GM18861 (cell line): ENCODE data around the gene RCSD1.

Source experiments
- ATAC-seq: cut with Tn5 transposase; IDR thresholded peaks from one replicate; pipeline ENCODE4 v1.9.1; 2021; ENCODE audit not compliant: unreplicated experiment

Gene RCSD1

DNA sequence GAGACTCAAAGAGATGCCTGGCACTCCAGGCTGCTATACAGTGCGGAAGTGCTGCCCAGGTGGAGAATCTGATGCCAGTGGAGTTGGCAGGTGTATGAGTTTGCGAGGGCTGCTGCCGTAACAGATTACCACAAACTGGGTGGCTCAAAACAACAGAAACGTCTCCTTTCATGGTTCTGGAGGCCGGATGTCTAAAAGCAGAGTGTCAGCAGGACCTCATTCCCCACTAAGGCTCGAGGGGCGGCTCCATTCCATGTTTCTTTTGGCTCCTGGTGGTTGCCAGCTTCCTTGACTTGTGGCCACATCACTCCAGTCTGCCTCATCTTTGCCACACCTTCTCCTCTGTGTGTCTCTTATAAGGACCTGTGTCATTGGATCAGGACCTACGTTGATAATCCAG, 10.0 kb downstream of the RCSD1 start:
- ATAC-seq: no peak

DNA sequence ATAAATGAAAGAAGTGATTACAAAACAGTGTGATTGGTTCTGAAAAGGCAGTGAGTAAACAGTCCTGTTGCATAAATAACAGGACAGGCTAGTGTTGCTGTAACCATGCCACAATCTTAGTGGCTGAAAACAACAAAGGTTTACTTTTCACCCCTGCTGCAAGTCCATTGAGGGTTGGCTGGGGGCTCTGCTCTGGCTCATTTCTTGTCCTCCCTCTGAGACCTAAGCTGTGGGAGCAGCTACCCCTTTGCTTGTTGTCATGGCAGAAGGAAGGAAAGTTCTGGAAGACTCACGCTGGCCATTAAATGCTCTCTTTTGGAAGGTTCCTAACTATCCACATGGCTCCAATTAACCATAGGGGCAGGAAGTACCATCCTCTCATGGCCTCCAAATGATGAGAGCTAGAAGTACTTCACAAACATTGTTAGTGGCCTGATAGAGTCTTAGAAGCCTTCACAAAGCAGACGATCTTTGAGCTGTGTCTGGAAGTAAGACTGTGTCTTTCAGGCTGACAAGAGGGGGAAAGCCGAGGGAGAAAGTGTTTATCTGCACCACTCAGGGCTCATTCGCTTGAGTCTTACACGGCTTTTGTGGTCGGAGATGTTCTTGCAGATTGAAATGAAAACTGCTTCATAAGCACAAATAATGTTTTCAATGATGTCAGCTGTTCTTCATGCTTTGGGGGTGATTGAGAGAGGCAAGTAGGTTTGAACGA, 11.9 kb downstream of the RCSD1 start:
- no peak for ATAC-seq

DNA sequence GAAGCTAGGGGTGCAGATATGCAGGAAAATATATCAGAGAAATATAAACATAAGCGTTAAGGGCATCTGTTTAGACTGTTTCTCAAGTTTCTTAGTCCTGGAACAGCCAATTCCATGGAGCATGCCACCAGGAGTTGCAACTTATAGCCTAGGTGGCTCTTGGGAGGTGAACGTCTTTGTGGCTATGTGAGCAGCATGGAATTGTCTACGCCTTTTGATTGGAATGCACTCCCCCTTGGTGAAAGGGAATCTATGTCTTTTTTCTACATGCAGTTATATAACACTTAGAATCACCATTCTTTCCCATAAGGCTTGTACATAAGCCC, 12.4 kb downstream of the RCSD1 start:
- ATAC-seq: no peak

DNA sequence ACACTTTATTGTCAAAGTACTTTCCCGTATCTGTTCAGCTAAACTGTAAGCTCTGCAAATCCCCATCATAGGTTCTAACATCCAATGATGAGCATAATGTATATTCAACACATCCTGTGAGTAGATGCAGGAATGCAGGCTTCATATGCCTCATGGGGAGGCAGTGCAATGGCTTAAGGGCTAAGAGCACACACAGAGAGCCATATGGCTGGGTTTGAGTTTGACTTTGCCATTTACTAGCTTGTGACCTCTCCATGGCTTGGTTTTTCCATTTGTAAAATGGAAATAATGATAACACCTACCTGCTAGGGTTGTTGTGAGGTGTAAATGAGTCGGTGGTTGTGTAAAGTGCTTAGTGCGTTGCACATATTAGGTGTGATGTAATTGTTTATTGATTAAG, 13.4 kb downstream of the RCSD1 start:
- no peak for ATAC-seq

DNA sequence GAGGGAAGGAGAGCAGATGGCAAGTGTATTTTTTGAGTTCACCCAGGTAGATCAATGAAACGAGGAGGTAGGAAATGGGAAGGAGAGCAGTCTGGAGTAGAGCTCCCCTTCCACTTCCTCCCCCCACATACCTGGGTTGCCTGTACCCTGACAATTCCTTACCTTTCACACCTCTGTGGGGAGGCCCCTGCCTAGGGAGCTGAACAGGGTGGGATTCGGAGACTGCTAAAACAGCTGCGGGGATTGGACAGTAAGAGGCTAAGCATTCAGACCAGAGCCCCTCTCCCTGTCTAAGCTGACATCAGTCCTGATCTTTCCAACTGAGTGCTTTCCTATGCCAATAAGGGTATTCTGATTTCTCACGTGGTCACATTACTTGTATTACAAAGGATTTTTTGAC, 14.5 kb downstream of the RCSD1 start:
- no peak for ATAC-seq

DNA sequence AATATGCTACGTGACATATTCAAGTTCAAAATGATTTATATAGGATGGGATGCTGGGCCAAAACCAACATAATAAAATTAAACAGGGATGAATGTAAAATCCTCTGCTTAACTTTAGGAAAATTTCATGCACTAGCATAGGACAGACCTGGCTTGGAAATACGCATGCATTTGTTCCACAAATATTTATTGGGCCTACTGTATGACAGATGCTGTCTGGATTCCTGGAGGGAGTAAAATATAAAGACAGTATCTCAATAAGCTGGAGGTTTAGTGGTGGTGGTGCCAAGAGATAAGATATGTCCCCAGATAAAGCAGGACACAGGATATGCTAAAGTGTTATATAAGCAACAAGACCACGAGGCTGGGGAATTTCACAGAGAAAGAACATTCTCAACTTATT, 15.1 kb downstream of the RCSD1 start:
- no peak for ATAC-seq

DNA sequence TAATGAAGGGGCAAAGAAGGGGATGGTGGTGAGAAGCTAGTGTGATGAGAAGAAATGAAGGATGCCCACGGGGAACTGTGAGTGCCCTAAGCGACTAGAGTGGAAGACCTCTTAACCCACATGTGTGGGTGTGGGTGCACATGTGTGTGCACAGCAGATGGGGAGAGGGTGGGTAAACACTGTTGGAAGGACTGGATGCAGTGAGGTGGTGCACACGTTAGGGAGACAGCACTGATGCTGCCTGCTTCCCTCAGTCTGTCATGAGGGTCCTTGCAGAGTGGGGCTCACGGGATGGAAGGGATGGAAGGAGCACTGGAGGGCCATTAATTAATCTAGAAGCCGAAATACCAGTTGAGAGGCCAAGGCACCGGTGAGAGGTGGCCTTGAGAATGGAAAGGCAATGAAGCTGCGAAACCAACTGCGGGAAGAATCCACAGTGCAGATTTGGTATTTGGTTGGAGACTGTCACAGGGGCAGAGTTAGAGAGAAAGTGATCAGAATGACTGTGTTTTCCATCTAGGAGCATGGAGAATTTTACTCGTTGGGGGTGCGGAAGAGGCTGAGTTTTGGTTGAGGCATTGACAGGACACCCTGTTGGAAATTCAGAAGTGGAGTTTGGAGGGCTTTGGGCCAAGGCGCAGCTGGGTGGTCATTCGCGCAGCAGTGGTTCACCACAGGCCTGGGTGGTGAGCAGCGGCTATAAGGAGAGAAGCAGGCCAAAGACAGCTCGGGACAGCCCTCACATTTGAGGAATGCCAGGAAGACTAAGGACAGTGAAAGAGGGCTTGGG, 15.8 kb downstream of the RCSD1 start:
- no peak for ATAC-seq

DNA sequence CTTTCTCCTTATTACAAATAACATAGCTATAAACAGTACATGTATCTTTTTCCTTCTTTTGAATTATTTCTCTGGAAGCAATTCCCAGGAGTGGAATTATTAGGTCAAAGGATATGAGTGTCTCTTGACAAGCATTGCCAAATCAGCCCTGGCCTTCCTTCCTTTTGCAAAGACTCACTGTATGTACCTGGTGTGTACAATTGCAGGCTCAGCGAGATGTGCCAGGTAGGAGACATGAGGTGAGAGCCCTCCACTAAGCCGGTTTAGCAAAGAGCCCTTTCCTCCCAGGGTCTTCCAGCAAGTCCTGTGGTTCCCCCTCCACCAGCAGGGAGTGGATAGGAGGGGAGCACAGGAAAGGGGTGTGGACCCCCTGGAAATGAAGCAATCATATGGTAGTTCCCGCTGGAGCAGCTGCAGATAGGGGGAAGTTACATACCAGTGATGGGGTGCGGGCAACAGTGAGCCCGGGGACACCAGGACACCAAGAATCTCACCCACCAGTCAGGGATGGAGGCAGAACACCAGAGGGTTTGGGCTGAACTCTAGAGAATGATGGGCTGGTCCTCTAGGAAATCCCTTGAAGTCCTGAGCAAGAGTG, 18.3 kb downstream of the RCSD1 start:
- no peak for ATAC-seq

DNA sequence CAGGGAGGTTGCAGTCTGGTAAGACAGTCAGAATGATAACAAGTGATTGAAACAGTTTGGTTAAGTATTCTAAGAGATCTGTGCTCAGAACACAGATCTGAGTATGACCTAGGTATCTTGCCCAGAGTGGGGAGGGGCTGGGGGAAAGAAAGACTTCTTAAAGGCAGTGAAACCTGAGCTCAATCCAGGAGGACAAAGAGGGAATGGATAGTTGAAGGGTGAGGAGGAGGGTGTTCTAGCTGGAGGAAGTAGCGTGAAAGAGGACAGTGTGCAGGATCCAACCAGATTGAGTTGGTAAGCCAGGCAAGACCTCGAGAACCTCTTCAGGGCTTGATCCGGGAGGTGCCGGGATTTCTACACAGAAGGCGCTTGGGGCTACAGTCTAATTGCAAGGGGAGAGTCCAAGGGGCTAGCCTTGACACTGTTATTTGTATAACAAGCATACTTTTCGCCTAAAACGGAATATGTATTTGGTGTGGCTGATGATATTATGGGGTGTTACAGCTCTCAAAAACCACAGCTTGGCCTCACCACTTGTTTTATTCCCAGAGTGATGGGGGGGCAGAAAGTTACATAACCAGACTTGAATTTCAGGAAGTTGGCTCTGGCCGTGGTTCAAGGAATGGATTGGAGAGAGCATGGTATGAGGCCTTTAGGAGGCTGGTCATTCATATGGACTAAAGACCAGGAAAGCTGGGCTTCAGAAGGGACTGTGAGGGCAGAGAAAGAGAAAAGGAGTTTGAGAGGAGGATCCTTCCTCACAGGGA, 19.1 kb downstream of the RCSD1 start:
- ATAC-seq: no peak

DNA sequence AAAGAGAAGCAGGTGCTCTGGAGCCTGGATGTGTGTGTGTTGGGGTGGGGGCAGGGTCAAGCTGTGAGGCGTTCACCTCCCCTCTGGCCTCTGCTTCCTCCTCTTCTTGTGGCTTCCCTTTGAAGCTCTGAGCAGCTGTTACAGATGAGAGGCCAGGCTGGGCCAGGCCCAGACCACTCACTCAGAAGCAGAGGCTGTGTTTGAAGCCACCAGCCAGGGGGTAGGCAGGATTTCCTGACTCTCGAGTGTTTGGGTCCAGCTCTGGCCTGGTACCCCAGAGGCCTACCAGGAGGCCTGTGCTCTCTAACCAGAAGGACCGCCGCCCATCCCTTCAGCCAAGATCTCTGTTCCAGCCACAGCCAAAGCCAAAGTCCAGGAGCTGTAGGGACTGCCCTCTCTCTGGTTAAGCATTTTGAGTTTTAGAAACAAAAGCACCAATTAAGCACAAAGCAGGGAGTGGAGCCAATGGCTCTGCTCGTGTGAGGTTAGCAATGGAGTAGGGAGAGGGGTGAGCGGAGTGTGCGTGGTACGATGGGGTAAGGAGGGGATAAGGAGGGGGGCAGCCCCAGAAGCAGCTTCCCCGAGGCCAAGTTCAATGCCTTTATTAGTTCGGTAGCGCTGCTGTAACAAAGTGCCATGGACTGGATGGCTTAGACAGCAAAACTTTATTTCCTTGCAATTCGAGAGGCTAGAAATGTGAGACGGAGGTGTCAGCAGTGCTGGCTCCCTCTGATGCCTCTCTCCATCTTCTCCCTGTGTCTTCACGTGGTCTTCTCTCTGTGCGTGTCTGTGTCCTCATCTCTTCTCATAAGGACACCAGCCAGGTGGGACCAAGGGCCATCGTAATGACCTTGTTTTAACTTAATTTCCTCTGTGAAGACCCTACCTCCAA, 20.5 kb downstream of the RCSD1 start:
- peak; percentile 53 for ATAC-seq

DNA sequence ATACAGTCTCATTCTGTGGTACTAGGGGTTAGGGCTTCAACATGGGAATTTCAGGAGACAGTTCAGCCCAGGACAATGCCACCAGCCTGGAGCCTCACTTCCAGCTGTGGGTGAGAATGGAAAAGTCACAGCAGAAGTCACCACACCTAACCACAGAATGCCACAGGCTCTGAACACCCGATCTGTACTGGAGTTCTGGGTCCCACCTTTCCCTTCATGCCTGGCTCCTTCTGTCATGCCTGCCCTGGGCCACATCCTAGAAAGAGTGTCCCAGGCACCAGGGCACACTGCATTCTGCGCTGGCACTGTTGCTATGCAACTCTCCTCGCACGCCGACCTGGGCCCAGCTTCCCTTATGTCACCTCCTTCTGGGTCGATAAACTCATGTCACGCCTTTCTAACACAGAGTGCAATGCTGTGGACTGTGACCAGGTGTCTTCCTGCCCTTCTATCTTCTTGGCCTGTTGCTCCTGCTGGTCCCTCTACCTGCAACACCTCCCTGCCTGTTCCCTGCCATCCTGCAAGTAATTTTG, 21.2 kb downstream of the RCSD1 start:
- ATAC-seq: peak; percentile 41

DNA sequence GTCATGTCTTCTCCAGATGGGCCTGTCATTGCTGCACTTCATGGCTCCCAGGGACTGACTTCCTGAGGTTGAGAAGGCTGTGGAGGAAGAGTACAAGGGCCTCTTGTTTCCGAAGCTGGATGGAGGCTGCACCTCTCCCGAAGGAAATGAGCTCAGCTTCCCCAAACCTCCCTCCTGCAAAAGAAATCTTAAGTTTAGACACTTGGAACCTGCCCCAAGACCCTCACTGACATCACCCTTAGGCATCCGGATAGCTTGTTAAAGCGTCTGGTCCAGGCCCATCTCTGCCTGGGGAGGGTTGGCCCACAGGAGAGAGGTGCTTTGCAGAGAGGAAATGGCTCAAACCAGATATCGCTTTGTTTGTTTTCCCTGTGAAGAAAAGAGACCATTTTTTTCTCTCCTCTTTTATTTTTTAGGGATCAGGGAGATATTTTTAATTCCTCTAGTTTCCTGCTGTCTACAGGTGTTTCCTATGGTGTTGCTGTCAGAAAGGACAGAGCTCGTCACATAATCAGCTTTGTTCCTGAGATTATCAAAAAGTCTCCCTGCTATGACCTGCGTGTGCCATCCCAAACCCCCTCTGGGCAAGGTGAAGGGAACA, 25.0 kb downstream of the RCSD1 start:
- ATAC-seq: no peak

DNA sequence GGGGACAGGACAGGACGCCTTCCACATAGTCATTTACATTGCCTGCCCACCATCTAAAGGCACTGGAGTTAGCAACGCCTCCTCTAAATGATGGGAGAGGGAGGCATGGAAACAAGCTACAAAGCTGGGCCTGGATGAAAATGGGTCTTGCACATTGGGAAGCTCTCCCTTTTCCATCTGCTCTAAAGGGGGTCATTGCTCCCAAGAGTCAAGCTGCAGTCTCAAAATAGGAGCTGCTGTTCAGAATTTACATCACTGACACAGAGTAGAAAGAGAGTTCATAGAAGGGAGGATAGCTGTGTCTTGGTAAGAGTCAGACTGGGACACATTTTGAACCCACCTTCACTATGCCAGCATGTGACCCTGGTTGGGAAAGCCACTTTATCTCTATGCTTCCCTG, 26.6 kb downstream of the RCSD1 start:
- ATAC-seq: no peak

DNA sequence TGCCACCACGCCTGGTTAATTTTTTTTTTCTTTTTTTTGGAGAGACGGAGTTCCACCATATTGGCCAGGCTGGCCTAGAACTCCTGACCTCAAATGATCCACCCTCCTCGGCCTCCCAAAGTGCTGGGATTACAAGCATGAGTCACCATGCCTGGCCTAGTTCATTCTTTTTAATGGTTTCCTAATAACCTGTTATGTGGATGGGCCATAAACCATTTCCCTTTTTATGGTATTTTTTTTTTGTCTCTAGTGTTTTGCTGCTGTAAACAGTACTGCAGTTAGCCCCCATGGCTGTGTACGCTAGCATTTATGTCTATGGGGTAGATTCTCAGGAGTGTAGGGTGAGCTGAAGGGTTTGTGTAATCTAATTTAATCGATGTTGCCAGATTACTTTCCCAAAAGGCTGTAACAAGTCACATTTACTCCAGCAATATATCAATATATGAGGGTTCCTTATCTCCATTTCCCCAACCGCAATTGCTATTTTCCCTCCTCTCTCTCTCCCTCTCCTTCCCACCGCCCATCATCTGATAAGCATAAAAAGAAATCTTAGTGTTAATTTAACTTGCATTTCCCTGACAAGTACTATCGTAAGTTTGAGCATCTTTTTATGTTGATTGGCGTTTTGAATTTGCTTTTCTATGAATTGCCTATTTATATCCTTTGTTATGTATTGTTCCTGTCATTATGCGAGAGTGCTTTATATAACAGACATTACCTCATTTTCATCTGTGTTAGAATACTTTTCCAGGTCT, 28.7 kb downstream of the RCSD1 start:
- ATAC-seq: no peak

DNA sequence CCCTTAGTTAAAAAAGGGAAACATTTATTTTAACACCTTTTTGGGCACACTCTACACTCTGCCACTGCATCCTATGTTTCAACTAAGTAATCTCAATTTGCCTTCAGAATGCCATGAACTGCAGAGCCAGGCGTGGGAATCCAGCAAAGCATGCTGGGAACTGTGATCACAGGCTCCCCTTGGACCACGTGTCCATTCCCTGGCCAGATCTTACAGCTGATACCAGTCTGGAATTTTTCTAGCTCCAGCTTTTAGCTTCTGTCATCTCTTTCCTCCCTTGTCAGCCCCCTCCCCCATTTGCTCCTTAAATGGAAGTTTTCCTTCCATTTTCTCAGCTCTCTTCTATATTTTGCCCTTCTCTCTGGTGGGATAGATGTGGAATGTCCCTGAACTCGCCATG, 29.4 kb downstream of the RCSD1 start:
- ATAC-seq: no peak

DNA sequence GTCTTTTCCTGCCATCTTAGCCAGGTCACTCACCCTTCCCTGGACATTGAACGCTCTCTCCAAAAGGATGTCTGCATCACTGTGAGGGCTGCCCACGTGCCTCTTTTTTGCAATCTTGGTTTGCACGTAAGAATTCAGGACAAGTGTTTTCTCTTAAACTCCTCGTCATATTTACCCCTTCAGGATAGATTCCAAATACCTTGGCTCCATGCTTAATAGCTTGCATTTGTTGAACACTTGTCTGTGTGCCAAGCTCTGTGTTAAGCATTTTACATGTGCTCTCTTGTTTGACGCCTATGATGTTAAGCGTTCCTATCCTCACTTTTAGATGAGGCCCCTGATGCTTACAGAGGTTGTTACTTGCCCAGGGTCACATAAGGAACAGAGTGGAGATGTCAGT, 29.8 kb downstream of the RCSD1 start:
- ATAC-seq: no peak

DNA sequence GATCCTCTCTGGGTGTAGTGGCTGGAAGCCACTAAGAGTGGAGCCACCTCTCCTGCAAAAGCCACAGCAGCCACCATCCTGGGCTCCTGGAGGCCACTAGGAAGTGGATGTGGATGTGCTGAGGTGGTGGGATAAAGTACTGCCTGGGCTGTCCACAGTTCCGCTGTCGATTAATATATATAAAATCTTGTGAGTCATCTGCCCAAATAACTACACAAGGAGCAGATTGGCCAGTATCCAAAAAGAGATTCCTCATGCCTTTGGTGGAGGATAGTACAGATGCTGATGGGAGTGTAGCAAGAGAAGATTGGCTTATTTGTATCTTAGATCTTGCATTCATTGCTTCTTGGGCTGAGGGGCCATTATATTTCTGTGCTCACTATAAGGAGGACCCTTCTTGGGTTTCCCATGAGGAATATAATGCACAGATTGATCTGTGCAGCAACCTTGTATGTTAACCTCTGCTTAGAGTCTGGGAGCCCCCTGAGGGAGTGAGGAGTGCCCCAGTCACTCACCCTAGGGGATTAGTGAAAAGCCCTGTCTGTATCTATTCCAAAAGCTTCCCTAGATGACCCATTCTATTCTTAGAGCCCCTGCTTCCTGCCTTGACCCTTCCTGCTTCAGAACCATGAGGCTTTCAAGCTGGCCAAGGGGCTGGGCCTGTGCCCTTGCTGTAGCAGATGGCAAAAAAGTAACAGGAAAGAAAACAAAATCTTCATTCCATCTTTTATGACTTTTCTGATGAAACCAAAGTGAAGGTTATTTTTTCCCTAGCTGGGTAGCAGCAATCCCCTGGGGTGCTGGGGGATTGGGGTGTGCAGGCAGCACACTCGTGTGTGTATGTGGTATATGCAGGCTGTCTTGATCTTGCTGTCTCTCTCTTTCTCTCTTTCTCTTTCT, 31.7 kb downstream of the RCSD1 start:
- no peak for ATAC-seq
